CD14-positive monocyte (primary cell): ENCODE results near the gene CTDSPL. TPM values are rescaled to one million over a fixed set of nuclear protein-coding genes. Genes with fewer than 3 reads are reported as not detected.
A peak's percentile ranks its signal among the peaks of the same experiment; 100 is the strongest.

Experiments used
- DNase-seq, 3 donors: peaks; one replicate each; pipeline ENCODE4 v3.0.0-alpha.2; 2011 to 2022
- H2AFZ ChIP-seq: 2 replicates; pipeline ENCODE4 v1.6.0; 2012; ENCODE audit warnings: mild to moderate bottlenecking, low read depth, low read length, inconsistent platforms; ENCODE audit not compliant: insufficient read depth, poor library complexity, severe bottlenecking
- H3K27ac ChIP-seq, 2 donors: 1 replicate in 1 of 2; 2 replicates in 1 of 2; pipeline ENCODE4 v1.5.1; 2012 to 2013; ENCODE audit warnings: low read length in 2 of 2, control low read depth in 1 of 2, inconsistent platforms in 1 of 2, low read depth in 1 of 2, mild to moderate bottlenecking in 1 of 2
- H3K27me3 ChIP-seq, 2 donors: one replicate each; pipeline versions ENCODE4 v1.6.0 to v1.6.1; 2011 to 2013; ENCODE audit warnings: low read length in 2 of 2; ENCODE audit not compliant: control insufficient read depth in 2 of 2, insufficient read depth in 2 of 2
- H3K36me3 ChIP-seq, 2 donors: replicated peaks in 1 of 2; 1 replicate in 1 of 2; 2 replicates in 1 of 2; pipeline versions ENCODE4 v1.5.1 to v1.6.1; 2012 to 2013; ENCODE audit warnings: low read length in 2 of 2, control low read depth in 1 of 2, inconsistent platforms in 1 of 2, mild to moderate bottlenecking in 1 of 2; ENCODE audit not compliant: insufficient read depth in 2 of 2, control insufficient read depth in 1 of 2
- H3K4me1 ChIP-seq, 2 donors: 1 replicate in 1 of 2; 2 replicates in 1 of 2; pipeline versions ENCODE4 v1.5.1 to v1.6.1; 2012 to 2013; ENCODE audit warnings: low read length in 2 of 2, control low read depth in 1 of 2, inconsistent platforms in 1 of 2, mild to moderate bottlenecking in 1 of 2, moderate library complexity in 1 of 2; ENCODE audit not compliant: insufficient read depth in 2 of 2, control insufficient read depth in 1 of 2
- H3K4me2 ChIP-seq: replicated peaks from 2 replicates; pipeline ENCODE3; 2012; ENCODE audit warnings: low read length, moderate library complexity, mild to moderate bottlenecking; ENCODE audit not compliant: poor library complexity, severe bottlenecking; ENCODE audit errors: extremely low read depth
- H3K4me3 ChIP-seq, 3 experiments: fragments of 200-600 bp in 1 of 3; sonication (generic) in 1 of 3; replicated peaks in 1 of 3; 1 replicate in 2 of 3; 2 replicates in 1 of 3; pipeline ENCODE4 v1.5.1; 2011 to 2013; ENCODE audit warnings: low read length in 3 of 3, mild to moderate bottlenecking in 3 of 3, control low read depth in 2 of 3, low read depth in 2 of 3, inconsistent platforms in 1 of 3, moderate library complexity in 1 of 3
- H3K79me2 ChIP-seq: 2 replicates; pipeline ENCODE4 v1.6.0; 2012; ENCODE audit warnings: mild to moderate bottlenecking, control low read depth, inconsistent platforms, low read length, moderate library complexity; ENCODE audit not compliant: insufficient read depth
- H3K9ac ChIP-seq: 2 replicates; pipeline ENCODE4 v1.6.0; 2017; ENCODE audit warnings: low read length, mild to moderate bottlenecking; ENCODE audit not compliant: insufficient read depth, poor library complexity, severe bottlenecking
- H3K9me3 ChIP-seq, 2 donors: replicated peaks in 1 of 2; 1 replicate in 1 of 2; 2 replicates in 1 of 2; pipeline versions ENCODE4 v1.5.1 to v1.6.1; 2012 to 2013; ENCODE audit warnings: low read length in 2 of 2, control low read depth in 1 of 2; ENCODE audit not compliant: control insufficient read depth in 1 of 2, insufficient read depth in 1 of 2
- H4K20me1 ChIP-seq: 2 replicates; pipeline ENCODE4 v1.6.0; 2012; ENCODE audit warnings: mild to moderate bottlenecking, low read length, control low read depth, moderate library complexity; ENCODE audit not compliant: insufficient read depth
- H3K27ac Mint-ChIP-seq, 7 donors: one replicate each; pipeline ENCODE4 v1.8.0; 2020; ENCODE audit warnings: mild to moderate bottlenecking in 7 of 7, mixed read lengths in 7 of 7, moderate library complexity in 6 of 7, inconsistent platforms in 2 of 7
- H3K27me3 Mint-ChIP-seq, 3 donors: one replicate each; pipeline ENCODE4 v1.8.0; 2021 to 2022; ENCODE audit warnings: low read depth in 3 of 3, mild to moderate bottlenecking in 3 of 3, mixed read lengths in 3 of 3, moderate library complexity in 3 of 3, inconsistent platforms in 1 of 3
- H3K36me3 Mint-ChIP-seq, 2 donors: one replicate each; pipeline ENCODE4 v1.8.0; 2020; ENCODE audit warnings: mixed read lengths in 2 of 2, inconsistent platforms in 1 of 2, mild to moderate bottlenecking in 1 of 2
- H3K4me1 Mint-ChIP-seq: one replicate; pipeline ENCODE4 v1.8.0; 2020; ENCODE audit warnings: mild to moderate bottlenecking, mixed read lengths
- H3K4me3 Mint-ChIP-seq, 2 donors: one replicate each; pipeline ENCODE4 v1.8.0; 2020; ENCODE audit warnings: mild to moderate bottlenecking in 2 of 2, mixed read lengths in 2 of 2, moderate library complexity in 1 of 2
- H3K9me3 Mint-ChIP-seq, 7 donors: one replicate each; pipeline ENCODE4 v1.8.0; 2020 to 2022; ENCODE audit warnings: mixed read lengths in 7 of 7, mild to moderate bottlenecking in 6 of 7, moderate library complexity in 6 of 7, inconsistent platforms in 2 of 7
- WGBS: methylation state at CpG from one replicate; pipeline ENCODE4 v1.1.5; 2013; ENCODE audit warnings: missing lambda C conversion rate; ENCODE audit not compliant: insufficient coverage; 5-methylcytosine and 5-hydroxymethylcytosine counted together
- intact Hi-C, 2 donors: fragments of 100-400 bp; cut with micrococcal nuclease; formaldehyde crosslinking; loops; one replicate each; pipeline versions ENCODE4 v1.15.0 to v1.15.1; 2023
- polyA plus RNA-seq, 3 donors: library from polyadenylated mRNA; depleted of rRNA in 1 of 3; unstranded in 2 of 3; stranded (reverse) in 1 of 3; fragments of 300-500 nt in 2 of 3; fragments of >200 nt in 1 of 3; fragmentation: Illumina TruSeq in 2 of 3; gene quantifications; 1 replicate in 2 of 3; 2 replicates in 1 of 3; pipeline ENCODE4 v1.2.3, GENCODE V29; 2012 to 2021
- TF ChIP-seq, protein P1 (sequence below): fragments of 200-600 bp; IDR thresholded peaks from one replicate; pipeline ENCODE4 v1.8.0; 2022; ENCODE audit warnings: antibody characterized with exemption, mild to moderate bottlenecking

Gene CTDSPL
- polyA plus RNA-seq, 3 donors, result 0.15 to 0.69 (median 0.33) TPM

DNA sequence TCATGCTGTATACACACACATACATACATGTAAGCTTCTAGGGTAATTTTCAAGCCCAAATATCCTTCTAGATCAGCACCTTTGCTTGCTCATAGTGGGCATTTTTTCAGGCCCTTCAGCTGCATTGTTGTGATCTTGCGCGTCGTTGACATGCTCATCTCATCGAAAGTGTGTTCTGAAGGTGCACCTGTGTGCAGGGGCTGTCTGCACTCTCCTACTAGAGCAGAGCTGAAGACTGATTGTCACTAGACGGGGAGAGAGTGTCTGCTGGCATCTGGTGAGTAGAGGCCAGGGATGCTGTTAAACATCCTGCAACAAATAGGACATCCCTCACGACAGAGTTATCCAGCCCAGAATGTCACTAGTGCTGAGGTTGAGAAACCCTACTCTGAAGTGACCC is 93.2 kb downstream of the CTDSPL start:
- Histone ChIP-seq H3K27me3 (no peaks in the 10 kb centered on the region), H3K4me2 (no peak overlapping the region), H3K79me2 (no peaks in the 10 kb centered on the region), H3K4me1 (peaks cover 32 to 42% of the 10 kb centered on the region in 2 donors), H3K36me3 (no peaks in the 10 kb centered on the region), H4K20me1 (no peaks in the 10 kb centered on the region), H3K9ac (no peak overlapping the region), H2AFZ (no peak overlapping the region), H3K9me3 (no peaks in the 10 kb centered on the region), H3K27ac (no peak overlapping the region), H3K4me3 (no peak overlapping the region)
- DNase-seq, result no peak
- 90% methylated on average over 5 of the region's 6 CpGs for WGBS
- H3K4me1 Mint-ChIP-seq, result peaks cover 39% of the 10 kb centered on the region
- TF ChIP-seq, protein P1, sequence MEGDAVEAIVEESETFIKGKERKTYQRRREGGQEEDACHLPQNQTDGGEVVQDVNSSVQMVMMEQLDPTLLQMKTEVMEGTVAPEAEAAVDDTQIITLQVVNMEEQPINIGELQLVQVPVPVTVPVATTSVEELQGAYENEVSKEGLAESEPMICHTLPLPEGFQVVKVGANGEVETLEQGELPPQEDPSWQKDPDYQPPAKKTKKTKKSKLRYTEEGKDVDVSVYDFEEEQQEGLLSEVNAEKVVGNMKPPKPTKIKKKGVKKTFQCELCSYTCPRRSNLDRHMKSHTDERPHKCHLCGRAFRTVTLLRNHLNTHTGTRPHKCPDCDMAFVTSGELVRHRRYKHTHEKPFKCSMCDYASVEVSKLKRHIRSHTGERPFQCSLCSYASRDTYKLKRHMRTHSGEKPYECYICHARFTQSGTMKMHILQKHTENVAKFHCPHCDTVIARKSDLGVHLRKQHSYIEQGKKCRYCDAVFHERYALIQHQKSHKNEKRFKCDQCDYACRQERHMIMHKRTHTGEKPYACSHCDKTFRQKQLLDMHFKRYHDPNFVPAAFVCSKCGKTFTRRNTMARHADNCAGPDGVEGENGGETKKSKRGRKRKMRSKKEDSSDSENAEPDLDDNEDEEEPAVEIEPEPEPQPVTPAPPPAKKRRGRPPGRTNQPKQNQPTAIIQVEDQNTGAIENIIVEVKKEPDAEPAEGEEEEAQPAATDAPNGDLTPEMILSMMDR, result no peak
- peak overlapping the region in 3 of 7 donors; percentile 91 to 94 (median 94) for H3K27ac Mint-ChIP-seq
- peaks cover 0 to 1% (median 0%) of the 10 kb centered on the region in 3 donors for H3K27me3 Mint-ChIP-seq
- intact Hi-C loops, result no loop called here
- H3K9me3 Mint-ChIP-seq, result peaks cover 0 to 1% (median 0%) of the 10 kb centered on the region in 7 donors
- no peak overlapping the region for H3K4me3 Mint-ChIP-seq
- H3K36me3 Mint-ChIP-seq, result peaks cover 0 to 2% of the 10 kb centered on the region in 2 donors

DNA sequence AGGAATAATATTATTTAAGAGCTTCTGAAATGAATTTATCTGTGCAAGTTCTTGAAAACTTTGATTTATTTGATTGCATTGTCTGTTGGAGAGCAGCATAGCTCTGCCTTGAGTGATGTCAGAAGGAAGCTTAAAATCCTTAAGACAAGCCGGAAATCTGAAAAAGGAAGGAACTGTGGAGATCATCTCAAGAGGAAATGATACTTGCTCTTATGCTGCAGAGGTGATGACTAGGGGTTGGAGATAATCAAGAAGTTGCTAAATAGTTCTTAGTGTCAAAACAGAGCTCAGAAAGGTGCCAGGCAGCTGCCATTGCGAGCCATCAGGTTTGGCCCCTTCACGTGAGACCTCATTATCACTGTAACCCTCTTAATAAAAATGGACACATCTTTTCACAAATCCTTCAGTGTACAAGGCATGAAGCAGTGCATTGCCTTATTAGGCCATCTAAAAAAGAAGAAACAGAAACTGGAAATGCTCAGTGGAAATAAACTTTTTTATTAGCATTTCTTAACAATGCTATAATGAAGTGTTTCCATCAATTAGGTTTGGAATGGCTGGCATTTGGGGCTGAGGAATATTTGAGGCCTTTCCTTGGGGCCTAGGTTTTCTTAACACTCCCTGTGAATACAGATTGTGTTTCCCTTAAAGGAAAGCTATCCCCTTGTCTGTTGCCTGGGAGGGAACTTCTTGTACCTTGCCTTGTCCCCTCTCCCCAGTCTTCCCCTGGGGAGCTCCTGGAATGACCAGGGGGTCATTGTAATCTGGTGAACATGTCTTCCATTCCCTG is 94.4 kb downstream of the CTDSPL start:
- no peak overlapping the region for H2AFZ ChIP-seq
- H3K27me3 Mint-ChIP-seq, result peaks cover 0 to 2% (median under 1%) of the 10 kb centered on the region in 3 donors
- peak overlapping the region; percentile 37 to 74 for H3K4me3 Mint-ChIP-seq

More for the DNA sequence above, 94.4 kb downstream of the CTDSPL start:
- Histone ChIP-seq H3K9me3 (no peaks in the 10 kb centered on the region), H3K36me3 (no peaks in the 10 kb centered on the region), H3K79me2 (no peaks in the 10 kb centered on the region), H3K9ac (no peak overlapping the region), H3K27ac (peak overlapping the region; percentile 55 to 86), H3K27me3 (no peaks in the 10 kb centered on the region), H3K4me2 (peak overlapping the region; percentile 64), H3K4me1 (peaks cover 32 to 42% of the 10 kb centered on the region in 2 donors), H4K20me1 (no peaks in the 10 kb centered on the region), H3K4me3 (peak overlapping the region in 2 of 3 experiments; percentile 13 to 52)
- DNase-seq, result peak; percentile 62 to 79 (median 74)
- TF ChIP-seq, protein P1, result no peak
- Mint-ChIP-seq H3K9me3 (peaks cover 0 to 1% (median 0%) of the 10 kb centered on the region in 7 donors), H3K27ac (peak overlapping the region; percentile 84 to 94 (median 87)), H3K36me3 (peaks cover 0 to 2% of the 10 kb centered on the region in 2 donors), H3K4me1 (peaks cover 39% of the 10 kb centered on the region)
- 0% methylated on average over 3 of the region's 3 CpGs for WGBS
- intact Hi-C loops, result no loop called here
